ENCODE data around the gene LRRC74B. TPM values are rescaled to one million over a fixed set of nuclear protein-coding genes. Genes with fewer than 3 reads are reported as not detected.

The LRRC74B gene
- total RNA-seq, 2 donors from 2014 or later = not detected

DNA sequence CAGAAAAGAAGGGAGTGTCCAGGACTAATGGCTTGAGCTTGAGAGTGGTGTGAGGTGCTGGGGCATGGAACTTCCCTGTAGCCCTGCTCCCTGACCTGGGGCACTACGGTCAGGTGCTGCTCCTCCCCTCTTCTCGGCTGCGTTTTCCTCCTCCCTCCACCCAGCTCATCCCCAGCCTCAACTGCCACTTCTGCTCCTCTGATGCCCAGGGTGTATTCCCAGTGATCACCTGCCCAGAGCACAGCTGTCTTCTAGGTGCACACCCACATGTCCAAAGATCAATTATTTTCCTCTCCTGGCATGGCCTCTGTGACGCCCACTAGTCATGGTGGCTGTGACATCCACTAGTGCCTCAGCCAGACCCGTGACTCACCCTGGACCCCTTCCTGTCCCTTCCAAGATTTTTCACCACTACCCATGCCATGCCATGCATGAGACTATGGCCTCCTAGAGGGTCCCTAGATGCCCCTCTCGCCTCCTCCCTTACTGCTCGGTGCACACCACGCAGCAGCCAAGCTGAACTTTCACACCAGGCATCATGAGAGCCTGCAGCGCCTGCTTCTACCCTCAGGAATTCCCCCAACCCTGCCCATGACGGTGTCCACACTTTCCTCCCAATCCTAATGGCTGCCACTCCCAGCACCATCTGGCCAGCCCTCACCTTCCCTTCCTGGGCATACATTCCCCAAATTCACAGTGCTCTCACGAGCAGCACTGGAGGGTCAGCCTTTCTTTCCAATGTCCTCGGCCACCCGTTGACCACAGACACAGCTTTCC, 28.9 kb upstream of the LRRC74B start:
- H3K36me3 ChIP-seq = no peaks in the 10 kb centered on the region
- DNase-seq = no peak
- no peak overlapping the region for H3K4me3 ChIP-seq
- peaks cover 9% of the 10 kb centered on the region for H3K4me1 ChIP-seq
- H3K27ac ChIP-seq = no peak overlapping the region
- no peak overlapping the region for H3K9ac ChIP-seq (ENCODE audit: low read depth in 2 of 2, low read length in 2 of 2)
- TF ChIP-seq, protein P1, sequence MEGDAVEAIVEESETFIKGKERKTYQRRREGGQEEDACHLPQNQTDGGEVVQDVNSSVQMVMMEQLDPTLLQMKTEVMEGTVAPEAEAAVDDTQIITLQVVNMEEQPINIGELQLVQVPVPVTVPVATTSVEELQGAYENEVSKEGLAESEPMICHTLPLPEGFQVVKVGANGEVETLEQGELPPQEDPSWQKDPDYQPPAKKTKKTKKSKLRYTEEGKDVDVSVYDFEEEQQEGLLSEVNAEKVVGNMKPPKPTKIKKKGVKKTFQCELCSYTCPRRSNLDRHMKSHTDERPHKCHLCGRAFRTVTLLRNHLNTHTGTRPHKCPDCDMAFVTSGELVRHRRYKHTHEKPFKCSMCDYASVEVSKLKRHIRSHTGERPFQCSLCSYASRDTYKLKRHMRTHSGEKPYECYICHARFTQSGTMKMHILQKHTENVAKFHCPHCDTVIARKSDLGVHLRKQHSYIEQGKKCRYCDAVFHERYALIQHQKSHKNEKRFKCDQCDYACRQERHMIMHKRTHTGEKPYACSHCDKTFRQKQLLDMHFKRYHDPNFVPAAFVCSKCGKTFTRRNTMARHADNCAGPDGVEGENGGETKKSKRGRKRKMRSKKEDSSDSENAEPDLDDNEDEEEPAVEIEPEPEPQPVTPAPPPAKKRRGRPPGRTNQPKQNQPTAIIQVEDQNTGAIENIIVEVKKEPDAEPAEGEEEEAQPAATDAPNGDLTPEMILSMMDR (IDR thresholded peaks at IDR 0.05) = no peak
- intact Hi-C loops (cut with DNase I) = no loop called here
- no peaks in the 10 kb centered on the region for H3K27me3 ChIP-seq
- no peaks in the 10 kb centered on the region for H3K9me3 ChIP-seq

DNA sequence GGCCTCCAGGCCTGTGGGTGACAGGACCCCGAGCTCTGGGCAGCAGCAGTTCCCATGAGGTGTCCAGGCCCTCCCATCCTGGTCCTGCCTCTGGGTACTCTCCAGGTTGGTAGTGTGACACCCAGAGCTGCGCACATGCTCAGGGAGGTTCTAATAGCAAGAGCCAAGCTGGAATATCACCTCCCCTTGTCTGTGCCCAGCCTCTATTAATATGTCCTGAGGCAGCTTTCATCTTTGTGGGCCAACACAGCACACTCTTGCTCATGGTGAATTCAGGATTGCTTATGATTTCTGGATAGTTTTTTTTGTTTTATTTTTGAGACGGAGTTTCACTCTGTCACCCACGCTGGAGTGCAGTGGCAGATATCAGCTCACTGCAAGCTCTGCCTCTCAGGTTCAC, 27.4 kb upstream of the LRRC74B start:
- no peaks in the 10 kb centered on the region for H3K9me3 ChIP-seq
- peaks cover 9% of the 10 kb centered on the region for H3K4me1 ChIP-seq
- no peak overlapping the region for H3K9ac ChIP-seq (ENCODE audit: low read depth in 2 of 2, low read length in 2 of 2)
- TF ChIP-seq, protein P1 (IDR thresholded peaks at IDR 0.05) = no peak
- intact Hi-C loops (cut with DNase I) = no loop called here
- no peaks in the 10 kb centered on the region for H3K36me3 ChIP-seq
- no peak overlapping the region for H3K27ac ChIP-seq
- H3K27me3 ChIP-seq = no peaks in the 10 kb centered on the region
- DNase-seq = no peak
- H3K4me3 ChIP-seq = no peak overlapping the region

DNA sequence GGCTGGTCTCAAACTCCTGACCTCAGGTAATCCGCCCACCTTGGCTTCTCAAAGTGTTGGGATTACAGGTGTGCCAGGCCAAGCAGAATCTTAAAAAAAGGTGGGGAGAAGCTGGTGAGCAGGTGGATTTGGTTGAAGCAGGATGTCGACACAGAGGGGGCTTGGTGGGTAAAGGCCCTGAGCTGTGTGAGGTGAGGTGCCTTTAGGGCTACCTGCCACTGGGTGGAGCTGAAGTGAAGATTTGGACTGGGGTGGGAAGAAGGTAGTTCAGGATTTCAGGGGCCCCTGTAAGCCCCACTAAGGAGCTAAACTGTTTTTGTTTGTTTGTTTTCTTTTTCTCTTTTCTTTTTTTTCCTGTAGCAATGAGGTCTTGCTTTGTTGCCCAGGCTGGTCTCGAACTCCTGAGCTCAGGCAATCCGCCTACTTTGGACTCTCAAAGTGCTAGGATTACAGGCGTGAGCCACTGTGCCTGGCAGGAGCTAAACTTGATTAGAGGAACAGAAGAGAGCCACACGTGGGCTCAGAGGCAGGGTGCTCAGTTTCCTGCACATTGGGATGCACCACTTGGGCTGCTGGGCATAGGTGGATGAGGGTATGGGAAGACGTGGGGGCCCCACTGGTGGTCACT, 24.8 kb upstream of the LRRC74B start:
- Histone ChIP-seq H3K27me3 (no peaks in the 10 kb centered on the region), H3K27ac (no peak overlapping the region), H3K36me3 (no peaks in the 10 kb centered on the region), H3K4me1 (no peaks in the 10 kb centered on the region), H3K9me3 (no peaks in the 10 kb centered on the region), H3K4me3 (no peak overlapping the region), H3K9ac (ENCODE audit: low read depth in 2 of 2, low read length in 2 of 2) (no peak overlapping the region)
- TF ChIP-seq, protein P1 (IDR thresholded peaks at IDR 0.05) = no peak
- intact Hi-C loops (cut with DNase I) = no loop called here
- DNase-seq = no peak

DNA sequence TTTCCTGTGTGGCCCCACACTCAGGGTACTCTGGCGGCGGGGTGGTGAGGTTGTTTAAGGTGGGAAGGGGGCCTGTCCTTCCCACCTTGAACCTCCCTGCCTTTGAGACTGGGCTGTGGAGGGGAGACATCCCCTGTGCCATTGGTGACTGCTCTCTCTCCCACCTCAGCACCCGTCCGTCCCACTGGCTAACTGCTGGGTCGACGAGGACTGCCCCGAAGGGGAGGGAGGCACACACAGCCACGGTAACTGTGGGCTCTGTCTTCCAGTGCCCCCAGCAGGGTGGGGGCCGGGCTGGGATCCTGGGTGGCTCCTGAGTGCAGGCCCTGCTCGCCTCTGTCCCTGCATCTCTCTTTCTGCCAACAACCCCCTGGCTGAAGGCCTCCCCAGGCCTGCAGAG, 23.2 kb upstream of the LRRC74B start:
- H3K4me3 ChIP-seq = no peak overlapping the region
- H3K27ac ChIP-seq = no peak overlapping the region
- no peaks in the 10 kb centered on the region for H3K36me3 ChIP-seq
- H3K9me3 ChIP-seq = no peaks in the 10 kb centered on the region
- DNase-seq = no peak
- no peaks in the 10 kb centered on the region for H3K27me3 ChIP-seq
- H3K9ac ChIP-seq (ENCODE audit: low read depth in 2 of 2, low read length in 2 of 2) = no peak overlapping the region
- TF ChIP-seq, protein P1 (IDR thresholded peaks at IDR 0.05) = no peak
- H3K4me1 ChIP-seq = no peaks in the 10 kb centered on the region
- intact Hi-C loops (cut with DNase I) = no loop called here

DNA sequence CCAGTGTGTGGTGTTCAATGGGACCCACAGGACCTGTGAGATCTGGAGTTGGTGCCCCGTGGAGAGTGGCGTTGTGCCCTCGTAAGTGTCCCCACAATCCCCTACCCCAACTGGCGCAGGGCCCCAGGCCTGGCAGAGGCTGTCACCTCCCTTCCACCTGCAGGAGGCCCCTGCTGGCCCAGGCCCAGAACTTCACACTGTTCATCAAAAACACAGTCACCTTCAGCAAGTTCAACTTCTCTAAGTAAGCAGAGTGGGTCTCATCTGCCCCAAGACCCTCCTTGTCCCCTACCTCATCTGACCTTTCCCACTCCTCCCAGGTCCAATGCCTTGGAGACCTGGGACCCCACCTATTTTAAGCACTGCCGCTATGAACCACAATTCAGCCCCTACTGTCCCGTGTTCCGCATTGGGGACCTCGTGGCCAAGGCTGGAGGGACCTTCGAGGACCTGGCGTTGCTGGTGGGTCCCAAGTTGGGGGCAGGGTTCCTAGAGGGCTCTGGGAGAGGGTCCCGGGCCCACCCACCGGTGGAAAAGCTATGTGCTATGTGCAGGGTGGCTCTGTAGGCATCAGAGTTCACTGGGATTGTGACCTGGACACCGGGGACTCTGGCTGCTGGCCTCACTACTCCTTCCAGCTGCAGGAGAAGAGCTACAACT, 22.7 kb upstream of the LRRC74B start:
- Histone ChIP-seq H3K4me1 (no peaks in the 10 kb centered on the region), H3K27me3 (no peaks in the 10 kb centered on the region), H3K36me3 (no peaks in the 10 kb centered on the region), H3K4me3 (no peak overlapping the region), H3K27ac (no peak overlapping the region), H3K9me3 (no peaks in the 10 kb centered on the region), H3K9ac (ENCODE audit: low read depth in 2 of 2, low read length in 2 of 2) (no peak overlapping the region)
- intact Hi-C loops (cut with DNase I) = no loop called here
- DNase-seq = no peak
- TF ChIP-seq, protein P1 (IDR thresholded peaks at IDR 0.05) = no peak

Measured in colonic mucosa (tissue), 4 donors.